Measurements from ENCODE around the gene SNX19.

The SNX19 gene

GRCh38 chr11:130890039-130890745, 26.1 kb downstream of the SNX19 start:
- TF ChIP-seq, protein P1, sequence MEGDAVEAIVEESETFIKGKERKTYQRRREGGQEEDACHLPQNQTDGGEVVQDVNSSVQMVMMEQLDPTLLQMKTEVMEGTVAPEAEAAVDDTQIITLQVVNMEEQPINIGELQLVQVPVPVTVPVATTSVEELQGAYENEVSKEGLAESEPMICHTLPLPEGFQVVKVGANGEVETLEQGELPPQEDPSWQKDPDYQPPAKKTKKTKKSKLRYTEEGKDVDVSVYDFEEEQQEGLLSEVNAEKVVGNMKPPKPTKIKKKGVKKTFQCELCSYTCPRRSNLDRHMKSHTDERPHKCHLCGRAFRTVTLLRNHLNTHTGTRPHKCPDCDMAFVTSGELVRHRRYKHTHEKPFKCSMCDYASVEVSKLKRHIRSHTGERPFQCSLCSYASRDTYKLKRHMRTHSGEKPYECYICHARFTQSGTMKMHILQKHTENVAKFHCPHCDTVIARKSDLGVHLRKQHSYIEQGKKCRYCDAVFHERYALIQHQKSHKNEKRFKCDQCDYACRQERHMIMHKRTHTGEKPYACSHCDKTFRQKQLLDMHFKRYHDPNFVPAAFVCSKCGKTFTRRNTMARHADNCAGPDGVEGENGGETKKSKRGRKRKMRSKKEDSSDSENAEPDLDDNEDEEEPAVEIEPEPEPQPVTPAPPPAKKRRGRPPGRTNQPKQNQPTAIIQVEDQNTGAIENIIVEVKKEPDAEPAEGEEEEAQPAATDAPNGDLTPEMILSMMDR (IDR thresholded peaks at IDR 0.05): no peak

DNA sequence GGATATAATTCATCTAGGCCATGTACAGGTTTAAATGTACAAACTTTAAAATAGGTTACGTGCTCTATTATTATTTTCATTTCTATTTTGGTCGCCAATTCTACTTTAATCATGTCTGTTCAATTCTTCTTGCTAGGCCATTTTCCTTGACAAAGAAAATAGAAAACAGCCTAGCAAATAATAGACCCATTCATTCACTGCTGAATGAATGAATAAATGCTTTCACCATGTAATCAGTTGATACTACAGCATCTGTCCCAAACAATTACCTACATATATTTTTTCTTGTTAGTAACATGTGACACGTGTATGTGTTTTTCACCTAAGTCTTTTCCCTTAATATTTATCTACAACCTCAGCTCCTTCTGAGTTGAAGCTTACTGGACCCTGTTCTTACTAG, 27.5 kb downstream of the SNX19 start:
- TF ChIP-seq, protein P1 (IDR thresholded peaks at IDR 0.05): no peak

DNA sequence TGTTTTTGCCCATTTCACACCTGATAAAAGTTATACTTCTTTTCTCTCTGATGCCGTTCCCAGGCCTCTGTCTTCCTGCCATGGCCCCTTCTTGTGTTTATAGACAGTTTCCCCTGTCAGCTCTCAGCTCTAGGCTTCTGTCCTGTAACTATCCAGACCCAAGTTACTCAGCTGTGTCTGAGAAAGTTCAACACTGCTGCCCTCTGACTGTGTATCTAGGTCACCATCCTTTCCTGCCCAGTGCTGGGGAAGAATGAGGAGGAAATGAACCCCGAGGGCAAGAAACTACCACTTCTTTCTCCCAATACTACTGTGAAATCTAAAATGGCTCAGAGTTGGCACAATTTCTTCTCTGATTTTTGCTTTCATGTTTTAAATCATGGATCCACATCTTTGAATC, 29.6 kb downstream of the SNX19 start:
- TF ChIP-seq, protein P1 (IDR thresholded peaks at IDR 0.05): no peak

DNA sequence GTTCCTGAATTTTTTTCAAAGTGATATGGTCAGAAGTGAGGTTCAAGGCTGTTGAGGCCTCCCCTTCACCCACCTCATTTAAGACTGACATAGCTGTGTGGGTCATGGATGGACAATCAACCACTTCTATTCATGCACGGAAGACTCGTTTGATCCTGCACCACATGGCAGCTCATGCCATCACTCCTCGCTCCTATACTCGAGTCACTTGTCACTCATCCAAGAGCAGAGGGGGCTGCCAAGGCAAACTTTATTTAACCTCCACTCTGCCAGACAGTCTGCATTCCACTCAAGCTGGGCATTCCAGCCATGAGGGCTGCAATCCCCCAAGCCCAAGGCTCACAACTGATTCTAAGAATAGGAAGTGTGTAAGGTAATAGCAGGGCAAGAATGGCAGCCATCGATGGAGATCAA, 34.1 kb downstream of the SNX19 start:
- TF ChIP-seq, protein P1 (IDR thresholded peaks at IDR 0.05): no peak

GRCh38 chr11:130881475-130882137, 34.7 kb downstream of the SNX19 start:
- TF ChIP-seq, protein P1 (IDR thresholded peaks at IDR 0.05): no peak

DNA sequence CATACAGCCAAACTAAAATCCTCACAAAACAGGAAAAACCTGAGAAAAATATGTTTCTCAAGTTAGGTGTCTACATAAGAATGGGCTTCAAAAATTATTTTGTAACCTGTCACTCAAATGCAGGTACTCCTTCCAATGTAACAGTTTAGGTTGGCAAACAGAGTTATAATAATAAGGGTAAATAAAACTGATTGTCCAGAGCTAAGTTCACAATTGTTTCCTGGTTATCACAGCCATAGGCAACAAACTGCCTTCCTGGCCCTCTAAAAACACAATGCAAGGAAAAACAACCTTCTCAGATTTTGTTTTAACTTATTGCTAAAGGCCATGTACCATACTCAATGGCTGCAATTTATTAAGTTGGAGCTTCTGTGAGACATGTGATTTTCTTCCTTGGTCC, 36.4 kb downstream of the SNX19 start:
- TF ChIP-seq, protein P1 (IDR thresholded peaks at IDR 0.05): no peak

DNA sequence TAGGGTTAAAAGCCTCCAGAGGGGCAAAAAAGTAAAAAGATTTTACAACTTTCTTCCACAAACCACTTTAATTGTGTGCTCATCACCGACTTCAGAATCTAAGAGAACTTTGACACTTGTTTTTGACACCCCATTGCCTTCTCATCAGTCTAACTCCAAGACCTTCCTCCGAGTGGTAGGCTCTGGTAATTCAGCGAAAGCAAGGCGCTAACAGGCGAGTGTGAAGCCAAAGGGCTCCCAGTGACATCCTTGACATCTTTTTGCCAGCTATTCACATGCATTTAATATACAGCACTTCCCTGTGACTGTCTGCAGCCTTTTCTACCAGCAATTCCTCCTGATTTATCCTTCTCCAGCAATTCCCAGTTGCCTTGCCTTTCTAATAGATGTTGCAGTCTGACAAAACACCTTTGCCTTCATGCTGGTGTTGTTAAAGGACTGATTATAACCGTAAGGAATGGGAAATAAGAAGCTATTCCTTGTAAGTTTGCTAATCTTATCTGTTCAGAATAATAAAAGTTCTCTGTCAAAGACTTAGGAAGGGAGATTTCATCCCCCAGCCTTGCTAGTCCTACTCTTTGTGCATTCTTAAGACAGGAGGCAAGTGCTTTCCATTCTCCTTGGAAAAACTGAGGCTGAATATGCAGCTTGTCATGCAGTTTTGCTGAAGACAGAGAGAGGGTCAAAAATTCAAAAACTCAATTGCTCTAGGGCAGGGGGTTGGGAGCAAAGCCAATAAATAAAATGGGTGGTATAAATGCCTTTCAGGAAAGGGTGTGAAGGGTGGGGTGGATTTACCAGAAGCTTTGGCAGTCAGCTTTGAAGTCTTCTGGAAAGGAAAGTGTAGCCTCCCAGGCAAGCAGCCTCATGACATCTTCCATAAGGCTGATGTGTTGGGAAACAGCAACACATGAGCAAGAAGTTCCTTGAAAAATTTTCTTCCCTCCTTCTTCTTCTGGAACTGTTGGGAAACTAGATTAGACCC, 39.1 kb downstream of the SNX19 start:
- TF ChIP-seq, protein P1 (IDR thresholded peaks at IDR 0.05): no peak
